HG03460 (cell line): ENCODE data around the gene ODAD2.
"Not testable (repeated sequence)": the region's sequence is repeated elsewhere in the genome, so short reads cannot be mapped to it uniquely, and the experiment has no call there.

Experiments
- ATAC-seq: cut with Tn5 transposase; IDR thresholded peaks from one replicate; pipeline ENCODE4 v1.9.1; 2021; ENCODE audit not compliant: unreplicated experiment

The ODAD2 gene

DNA sequence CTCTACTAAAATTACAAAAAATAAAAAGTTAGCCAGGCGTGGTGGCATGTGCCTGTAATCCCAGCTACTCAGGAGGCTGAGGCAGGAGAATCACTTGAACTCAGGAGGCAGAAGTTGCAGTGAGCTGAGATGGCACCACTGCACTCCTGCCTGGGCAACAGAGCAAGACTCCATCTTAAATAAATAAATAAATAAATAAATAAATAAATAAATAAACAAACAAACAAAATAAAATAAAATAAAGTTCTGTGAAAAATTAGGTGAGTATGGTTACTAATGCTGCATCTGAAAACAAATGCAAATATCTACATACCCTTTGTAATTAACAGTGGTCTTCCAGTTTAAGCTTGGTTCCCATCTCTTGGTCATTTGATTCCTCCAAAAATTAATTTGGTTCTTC, 28.1 kb downstream of the ODAD2 start:
- not testable (repeated sequence) for ATAC-seq

DNA sequence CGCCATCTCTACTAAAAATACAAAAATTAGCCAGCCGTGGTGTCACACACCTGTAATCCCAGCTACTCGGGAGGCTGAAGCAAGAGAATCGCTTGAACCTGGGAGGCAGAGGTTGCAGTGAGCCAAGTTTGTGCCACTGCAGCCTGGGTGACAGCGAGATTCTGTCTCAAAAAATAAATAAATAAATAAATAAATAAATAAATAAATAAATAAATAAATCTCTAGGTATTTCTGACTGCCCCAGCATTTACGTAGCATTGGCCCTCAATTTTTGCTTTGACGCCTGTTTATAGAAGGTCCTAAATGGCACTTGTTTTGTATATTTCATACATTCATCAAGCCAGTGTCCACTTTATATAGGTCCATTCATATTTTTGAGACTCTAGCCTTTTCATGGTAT, 28.9 kb downstream of the ODAD2 start:
- ATAC-seq, result not testable (repeated sequence)

DNA sequence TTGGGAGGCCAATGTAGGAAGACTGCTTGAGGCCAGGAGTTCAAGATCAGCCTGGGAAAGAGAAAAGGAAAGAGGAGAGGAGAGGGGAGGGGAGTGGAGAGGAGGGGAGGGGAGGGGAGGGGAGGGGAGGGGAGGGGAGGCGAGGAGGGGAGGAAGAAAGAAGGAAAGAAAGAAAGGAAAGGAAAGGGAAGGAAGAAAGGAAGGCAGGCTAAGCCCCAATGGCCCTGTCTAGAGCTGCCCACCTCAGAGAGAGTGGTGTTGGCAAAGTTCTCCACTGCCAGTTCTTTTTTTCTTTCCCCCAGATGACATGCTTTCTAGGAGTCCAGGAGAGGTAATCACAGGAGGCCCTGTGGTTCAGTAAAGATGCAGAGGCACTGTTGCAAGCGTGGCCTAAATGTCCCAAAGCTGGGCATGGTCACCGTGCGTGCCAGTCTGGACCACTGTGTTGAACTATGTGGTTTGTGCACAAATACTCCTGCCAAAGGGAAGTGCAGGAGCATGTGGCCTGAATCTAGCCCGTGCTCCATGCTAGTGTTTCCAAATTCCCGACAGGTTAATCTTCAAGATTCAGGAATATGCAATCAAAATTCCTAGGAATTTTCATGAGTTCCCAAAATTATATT, 39.7 kb downstream of the ODAD2 start:
- ATAC-seq, result no peak

DNA sequence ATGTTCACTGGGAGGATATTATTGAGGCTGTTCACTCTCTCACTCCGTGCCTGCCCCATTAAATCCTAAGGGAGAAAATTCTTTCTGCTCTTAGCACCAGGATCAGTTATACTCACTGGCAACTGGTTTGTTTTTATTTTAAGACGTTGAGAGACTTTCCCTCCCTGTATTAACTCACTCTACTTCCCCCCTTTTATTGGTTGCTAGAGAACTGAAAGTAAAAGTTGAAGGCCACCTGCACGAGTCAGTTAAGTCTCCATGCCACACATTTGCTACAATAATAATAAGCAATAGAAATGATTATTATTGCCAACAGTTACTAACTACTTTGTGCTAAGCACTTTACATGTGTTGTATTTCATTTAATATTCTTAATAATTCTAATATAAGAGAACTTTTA, 40.5 kb downstream of the ODAD2 start:
- peak; percentile 86 for ATAC-seq

DNA sequence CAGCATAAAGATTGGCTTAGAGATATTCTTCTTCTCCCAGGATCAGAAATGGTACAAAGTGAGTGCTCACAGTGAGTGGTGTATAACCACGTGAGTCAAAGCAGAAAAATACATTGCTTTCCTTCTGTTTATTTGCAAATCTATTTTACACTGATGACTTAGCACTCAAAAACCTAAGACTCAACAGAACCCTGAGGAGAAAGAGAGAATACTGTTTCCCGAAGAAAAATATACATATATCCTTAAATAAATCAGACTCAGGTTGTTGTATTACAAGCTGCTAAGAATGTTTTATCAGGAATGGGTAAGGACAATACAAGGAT, 48.7 kb downstream of the ODAD2 start:
- no peak for ATAC-seq

DNA sequence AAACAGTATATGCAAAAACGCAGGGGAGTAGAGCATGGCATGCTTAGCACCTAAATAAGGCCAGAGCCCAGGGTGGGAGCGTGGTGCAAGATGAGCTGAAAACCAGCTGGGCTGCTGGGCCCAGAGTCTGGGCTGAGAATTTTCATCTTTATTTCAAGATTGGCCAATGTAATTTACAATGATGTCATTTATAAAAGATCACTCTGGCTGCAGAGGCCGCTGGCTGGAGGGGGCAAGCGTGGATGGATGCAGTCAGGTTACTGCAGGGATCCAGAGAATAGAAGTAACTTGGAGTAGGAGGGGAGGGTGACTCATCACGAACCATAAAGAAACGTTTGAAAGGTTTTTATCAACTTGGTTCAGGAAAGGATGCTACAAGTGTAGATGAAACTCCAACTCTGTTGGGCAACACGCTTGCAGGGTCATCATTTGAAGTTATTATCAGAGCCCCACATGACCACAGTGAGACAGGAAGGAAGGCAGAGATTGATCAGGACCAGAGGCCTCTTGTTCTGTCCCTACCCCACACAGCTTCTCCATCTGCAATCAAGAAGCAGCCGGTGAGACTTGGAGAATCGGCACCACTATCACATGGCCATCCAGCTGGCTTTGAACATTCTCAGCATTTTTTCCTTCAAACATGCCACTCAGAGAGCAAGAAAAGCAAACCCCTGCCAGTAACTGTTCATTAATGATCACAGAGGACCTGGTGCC, 49.2 kb downstream of the ODAD2 start:
- ATAC-seq, result no peak

DNA sequence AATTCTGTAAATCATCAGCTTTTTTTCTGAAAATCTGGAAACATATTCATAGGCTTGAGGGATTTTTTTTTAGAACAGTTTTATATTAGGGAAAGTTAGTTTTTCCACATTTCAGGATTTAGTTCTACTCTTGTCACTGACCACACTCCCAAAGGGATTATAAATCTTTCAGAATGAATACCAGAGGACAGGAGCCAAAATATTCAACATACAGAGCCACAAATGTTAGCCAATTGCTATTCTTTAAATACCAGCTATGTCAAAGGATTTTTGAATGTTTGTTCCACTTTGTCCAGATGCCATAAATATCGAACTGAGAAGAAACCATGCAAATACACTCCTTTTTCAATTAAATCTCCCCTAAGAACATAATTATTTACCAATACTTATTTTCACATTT, 50.7 kb downstream of the ODAD2 start:
- no peak for ATAC-seq

DNA sequence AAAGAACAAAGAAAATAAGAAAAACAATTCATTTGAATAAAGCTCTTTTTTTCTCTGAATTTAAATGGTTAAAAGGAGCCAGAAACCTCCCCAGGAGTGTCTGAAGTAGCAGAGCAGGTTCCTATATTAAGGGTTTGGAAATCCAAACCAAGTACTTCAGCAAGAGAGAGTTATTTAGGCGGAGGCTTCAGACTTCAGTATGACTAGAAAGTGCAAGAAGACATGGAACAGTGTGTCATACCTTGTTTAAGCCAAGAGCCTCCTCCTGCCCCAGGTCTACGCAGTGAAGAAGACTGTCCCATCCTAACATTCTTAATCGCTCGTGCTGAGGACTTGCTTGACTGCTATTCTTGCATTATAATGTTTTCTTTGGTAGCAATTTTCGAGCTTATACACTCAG, 51.3 kb downstream of the ODAD2 start:
- no peak for ATAC-seq

DNA sequence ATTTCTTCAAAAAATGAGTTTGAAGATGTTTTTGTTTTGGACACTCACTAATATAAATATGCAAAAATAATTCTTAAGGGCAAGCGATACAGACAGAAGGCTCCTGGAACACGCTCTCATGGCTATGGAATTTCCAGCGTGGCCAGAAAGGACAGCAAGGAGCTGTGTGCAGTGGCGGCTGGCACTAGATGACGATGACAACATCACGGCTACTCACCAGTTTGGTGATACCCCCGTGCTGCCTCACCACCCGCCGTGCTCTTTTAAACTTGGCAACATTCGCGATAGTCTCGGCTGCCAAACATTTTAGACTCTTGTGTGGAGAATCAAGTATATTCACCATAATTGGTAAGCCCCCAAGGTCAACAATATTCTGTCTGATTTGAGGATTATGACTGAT, 54.9 kb downstream of the ODAD2 start:
- ATAC-seq, result no peak

DNA sequence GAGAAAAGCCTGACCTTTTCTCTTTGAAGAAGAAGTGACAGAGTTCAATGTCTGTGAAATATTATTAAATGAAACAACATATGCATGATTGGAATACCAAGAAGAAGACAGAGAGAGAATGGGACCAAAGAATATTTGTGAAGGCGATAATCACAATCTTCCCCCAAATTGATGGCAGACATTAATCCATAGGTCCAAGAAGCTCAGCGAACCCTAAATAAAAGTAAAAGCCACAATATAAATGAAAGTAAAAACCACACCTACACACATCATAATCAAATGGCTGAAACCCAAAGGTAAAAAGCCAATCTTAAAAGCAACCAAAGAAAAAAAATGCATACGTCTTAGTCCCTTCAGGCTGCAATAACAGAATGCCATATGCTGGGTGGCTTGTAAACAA, 84.0 kb downstream of the ODAD2 start:
- ATAC-seq, result no peak

DNA sequence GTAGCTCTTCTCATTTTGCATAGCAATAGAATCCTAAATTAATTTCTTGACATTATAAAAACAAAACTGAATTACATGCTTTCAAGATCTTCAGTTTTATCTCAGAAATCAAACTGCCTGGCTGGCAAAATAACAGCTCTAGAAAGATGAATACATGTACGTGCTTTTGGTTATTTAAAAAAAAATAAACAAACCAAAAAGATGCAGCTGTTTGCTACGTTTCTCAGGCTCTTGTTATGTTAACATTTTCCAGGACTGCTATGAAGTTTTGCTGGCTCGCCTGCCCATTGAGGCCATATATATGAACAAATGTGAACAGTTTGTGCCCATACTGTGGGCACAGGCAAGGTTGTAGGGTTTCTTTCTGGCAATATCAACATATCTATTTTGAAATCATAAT, 86.6 kb downstream of the ODAD2 start:
- no peak for ATAC-seq

DNA sequence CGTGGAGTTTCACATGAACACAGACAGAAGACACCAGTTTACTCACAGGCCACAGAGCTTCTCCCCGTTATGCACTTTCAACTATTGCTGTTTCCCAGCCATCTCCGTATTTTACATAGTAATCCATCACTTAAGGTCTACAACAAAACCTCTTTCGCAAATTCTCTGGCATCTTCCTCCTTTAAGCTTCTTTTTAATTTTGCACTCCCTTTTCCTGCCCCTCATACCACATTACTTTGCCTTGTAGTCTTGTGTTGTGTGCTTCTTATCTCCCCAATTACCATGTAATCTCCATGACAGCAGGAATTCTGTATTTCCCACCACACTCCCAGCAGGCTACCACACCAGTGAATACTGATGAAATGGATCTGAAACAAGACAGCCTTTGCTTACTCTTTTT, 87.3 kb downstream of the ODAD2 start:
- no peak for ATAC-seq

DNA sequence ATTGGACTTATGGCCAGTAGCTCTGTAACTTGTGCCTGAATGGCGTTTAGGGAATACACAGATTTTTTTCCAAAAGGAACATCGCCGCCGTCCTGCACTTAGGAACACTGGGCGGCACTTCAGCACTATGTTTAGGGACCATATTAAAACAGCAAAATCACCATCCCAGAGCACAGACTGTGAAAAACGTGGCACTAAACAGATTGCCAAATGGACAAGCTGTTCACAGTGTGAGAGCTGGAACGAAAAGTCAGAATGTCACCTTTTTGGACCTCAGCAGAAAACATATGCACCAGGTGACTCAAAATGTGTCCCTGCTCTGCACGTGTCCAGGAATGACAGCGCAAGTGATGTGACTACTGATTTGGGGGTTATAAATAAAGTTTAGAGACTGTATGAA, 87.9 kb downstream of the ODAD2 start:
- no peak for ATAC-seq

DNA sequence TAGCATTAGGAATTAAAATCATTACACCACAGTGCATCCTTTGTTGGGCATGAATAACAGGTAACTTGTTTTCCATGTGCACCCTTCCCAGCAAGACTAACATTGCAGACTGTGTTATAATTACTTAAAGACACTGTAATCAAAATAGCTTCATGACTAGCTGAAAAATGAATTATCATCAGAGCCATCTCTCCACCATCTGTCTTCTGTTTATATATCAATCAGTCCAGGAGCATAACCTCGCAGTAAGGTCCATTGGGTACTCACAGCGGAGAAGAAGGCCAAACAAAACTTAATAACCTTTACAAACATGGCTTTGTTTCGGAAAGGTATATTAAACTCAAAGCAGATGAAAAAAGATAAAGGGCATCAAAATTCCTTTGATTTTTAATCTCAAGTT, 90.6 kb downstream of the ODAD2 start:
- ATAC-seq, result no peak

DNA sequence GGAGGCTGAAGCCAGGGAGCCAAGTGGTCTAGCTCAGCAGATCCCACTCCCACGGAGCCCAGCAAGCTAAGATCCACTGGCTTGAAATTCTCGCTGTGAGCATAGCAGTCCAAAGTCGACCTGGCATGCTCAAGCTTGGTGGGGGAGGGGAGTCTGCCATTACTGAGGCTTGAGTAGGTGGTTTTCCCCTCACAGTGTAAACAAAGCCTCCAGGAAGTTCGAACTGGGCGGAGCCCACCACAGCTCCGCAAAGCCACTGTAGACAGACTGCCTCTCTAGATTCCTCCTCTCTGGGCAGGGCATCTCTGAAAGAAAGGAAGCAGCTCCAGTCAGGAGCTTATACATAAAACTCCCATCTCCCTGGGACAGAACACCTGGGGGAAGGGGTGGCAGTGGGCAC, 99.4 kb downstream of the ODAD2 start:
- not testable (repeated sequence) for ATAC-seq

DNA sequence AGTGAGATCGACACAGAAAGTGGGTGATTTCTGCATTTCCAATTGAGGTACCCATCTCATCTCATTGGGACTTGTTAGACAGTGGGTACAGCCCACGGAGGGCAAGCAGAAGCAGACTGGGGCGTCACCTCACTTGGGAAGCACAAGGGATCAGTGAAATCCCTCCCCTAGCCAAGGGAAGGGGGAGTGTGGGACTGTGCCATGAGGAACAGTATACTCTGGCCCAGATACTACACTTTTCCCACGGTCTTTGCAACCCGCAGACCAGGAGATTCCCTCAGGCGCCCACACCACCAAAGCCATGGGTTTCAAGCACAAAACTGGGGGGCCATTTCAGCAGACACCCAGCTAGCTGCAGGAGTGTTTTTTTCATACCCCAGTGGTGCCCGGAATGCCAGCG, 99.8 kb downstream of the ODAD2 start:
- ATAC-seq, result no peak

DNA sequence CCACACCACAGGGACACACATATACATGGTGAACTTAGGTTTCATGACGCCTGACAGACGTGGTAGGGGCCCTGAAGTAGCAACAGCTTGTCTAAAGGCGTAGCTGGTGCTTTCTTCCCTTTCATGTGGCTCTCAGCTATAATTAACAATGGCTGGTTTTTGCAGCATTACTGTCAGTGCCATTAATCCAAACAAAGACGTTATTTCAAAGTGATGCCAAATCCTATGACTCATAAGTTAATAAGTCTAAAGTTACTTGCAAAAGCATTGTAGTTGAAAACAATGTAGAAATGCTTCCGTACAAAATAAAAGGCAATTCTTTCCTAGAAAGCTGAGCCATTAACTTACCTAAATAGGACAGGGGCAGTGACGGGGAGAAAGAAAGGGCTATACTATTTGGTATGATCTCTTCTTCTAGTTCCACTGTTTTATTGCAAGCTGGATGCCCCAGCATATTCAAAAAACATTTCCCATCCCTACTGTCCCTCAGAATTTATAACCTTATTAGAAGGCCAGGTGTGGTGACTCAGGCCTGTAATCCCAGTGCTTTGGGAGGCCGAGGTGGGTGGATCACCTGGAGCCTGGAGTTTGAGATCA, 105.4 kb downstream of the ODAD2 start:
- ATAC-seq, result no peak

DNA sequence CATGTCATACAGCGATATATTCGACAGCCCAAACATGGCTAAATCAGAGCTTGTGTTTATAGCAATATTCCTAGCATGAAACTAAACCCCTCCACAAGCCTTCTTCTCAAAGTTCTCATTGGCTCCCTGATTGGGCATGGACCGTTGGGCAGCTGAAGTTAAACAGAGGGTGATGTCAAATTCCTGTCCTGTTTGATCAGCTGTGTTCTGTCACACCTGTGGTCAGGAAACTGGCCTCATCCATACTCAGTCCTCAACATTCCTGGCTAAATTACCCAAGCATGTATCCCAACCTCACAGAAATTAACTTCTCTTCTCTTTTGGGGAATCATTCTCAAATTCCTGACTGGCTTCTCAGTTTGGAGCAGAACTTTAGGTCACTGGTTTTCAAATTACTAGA, 107.9 kb downstream of the ODAD2 start:
- no peak for ATAC-seq

DNA sequence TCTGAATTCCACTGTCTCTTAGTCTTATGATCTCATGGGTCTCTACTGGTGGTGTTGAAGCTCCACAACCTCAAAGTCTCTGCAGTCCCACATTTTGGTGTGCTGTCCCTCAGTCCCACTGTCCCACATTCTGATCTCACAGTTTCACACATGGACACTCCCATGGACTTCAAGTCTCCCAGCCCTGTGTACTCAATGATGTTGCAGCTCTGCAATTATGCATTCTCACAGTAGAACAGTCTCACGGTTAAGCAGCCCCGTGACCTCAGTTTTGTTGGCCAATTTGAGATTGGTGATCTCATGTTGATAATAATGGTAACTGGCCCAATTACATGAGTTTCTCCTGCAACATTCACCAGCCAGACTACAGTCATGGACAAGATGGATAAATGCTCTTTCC, 109.4 kb downstream of the ODAD2 start:
- ATAC-seq, result no peak

DNA sequence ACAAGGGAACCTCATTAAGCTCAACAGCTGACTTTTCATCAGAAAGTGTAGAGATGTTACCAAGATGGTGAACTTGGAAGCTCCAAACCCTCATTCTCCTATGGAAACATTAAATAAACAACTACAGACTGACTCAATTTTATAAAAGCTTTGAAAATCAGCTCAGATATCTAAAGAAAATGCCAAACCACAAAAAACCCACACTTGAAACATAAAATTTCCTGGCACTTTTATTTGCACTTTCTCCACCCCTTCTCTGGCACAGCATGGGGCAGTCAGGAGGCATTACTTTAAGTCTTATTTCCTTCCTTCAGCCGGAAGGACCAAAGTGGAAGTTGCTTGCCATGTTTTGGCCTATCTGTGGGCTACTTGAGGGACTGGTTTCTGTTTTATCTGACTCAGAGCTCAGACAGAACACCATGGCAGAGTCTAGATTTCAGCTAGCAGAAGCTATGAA, 114.7 kb downstream of the ODAD2 start:
- ATAC-seq, result no peak

DNA sequence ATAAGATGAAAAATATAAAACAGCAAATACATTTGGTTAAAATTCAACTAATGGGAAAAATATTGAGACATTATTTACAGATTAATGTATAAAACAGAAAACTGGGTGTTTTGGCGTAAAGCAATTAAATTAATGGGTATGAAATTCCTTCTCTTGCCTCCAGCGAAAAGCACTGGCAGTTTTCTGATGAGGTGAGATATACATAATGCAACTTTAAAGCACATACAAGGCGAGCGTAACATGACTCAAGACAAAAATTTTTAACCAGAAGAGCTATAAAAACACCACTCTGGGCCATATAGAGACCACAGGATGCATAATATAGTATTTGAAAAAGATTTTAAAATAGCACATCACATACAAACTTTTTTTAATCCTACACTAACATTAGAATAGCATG, 120.6 kb downstream of the ODAD2 start:
- no peak for ATAC-seq

DNA sequence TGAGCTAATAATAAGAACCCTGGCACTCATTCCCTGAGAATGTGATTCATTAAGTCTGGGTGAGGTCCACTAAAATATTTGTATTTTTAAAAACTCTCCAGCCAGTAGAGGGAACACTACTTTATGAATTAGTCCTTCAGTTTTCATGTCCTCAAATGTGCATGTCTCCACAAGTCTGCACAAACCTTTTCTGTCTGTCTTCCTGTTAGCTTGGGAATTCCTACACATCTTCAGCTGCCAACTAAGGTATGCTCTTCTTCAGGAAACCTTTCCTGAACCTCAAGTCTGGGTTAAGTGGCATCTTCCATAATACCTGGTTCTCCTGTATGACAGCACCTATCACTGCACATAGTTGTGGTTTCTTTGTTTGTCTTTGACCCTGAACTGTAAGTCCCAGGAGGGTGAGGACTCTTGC, 133.7 kb downstream of the ODAD2 start:
- ATAC-seq, result no peak

DNA sequence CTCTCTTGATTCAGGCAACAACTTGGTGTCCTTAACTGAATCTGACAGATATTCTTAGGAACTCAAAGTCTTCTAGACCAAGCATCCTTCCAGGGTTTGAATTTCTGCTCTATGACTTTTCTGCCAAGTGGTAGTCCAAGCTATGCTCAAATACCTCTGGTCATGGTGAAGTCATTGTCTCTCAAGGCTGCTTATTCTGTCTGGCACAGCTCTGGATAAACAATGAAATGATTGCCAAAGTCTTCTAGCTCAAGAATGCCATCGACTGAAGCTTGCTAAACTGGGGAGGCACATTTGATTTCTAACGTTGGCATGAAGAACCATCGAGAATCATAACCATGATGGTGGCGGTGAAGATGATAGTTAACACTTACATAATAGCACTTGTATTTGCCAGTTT, 137.1 kb downstream of the ODAD2 start:
- no peak for ATAC-seq
